Panc1 (cell line): ENCODE data around the gene SNED1. TPM values are rescaled to one million over a fixed set of nuclear protein-coding genes. Genes with fewer than 3 reads are reported as not detected.
"Not testable (repeated sequence)": the region's sequence is repeated elsewhere in the genome, so short reads cannot be mapped to it uniquely, and the experiment has no call there.

Source experiments
- ATAC-seq: fragments of 200-7000 bp; cut with Tn5 transposase; 2 replicates; pipeline ENCODE4 v1.9.1; 2020; ENCODE audit warnings: mild to moderate bottlenecking, moderate library complexity
- BruUV-seq: library from RNA; stranded (reverse); fragments of 400-500 nt; replicated peaks from 2 replicates; lab custom pipeline; 2021; lab: Mats Ljungman, UMichigan
- CTCF ChIA-PET: fragments of 300-600 bp; sonication (Branson Sonifier 250); formaldehyde crosslinking; loops from one replicate; lab custom pipeline; 2022; ENCODE audit warnings: antibody characterized with exemption; lab: Charles Lee
- POLR2A ChIA-PET: fragments of 300-600 bp; sonication (Branson Sonifier 250); formaldehyde crosslinking; loops from one replicate; lab custom pipeline; 2022; ENCODE audit warnings: antibody characterized with exemption; lab: Charles Lee
- DNase-seq: peaks from one replicate; pipeline ENCODE4 v3.0.0-alpha.2; 2010; ENCODE audit warnings: low read depth, low spot score
- H3K27ac ChIP-seq: 2 replicates; pipeline ENCODE4 v1.5.1; 2011; ENCODE audit warnings: mild to moderate bottlenecking, low read length, inconsistent platforms
- H3K27me3 ChIP-seq: fragments of 200-500 bp; sonication (Bioruptor generic); 2 replicates; pipeline ENCODE4 v1.6.0; 2014; ENCODE audit warnings: low read length, inconsistent platforms; ENCODE audit not compliant: control insufficient read depth, insufficient read depth
- H3K36me3 ChIP-seq: fragments of 200-500 bp; sonication (Bioruptor generic); 2 replicates; pipeline ENCODE4 v1.5.1; 2014; ENCODE audit warnings: inconsistent platforms, mild to moderate bottlenecking, low read length, moderate library complexity; ENCODE audit not compliant: control insufficient read depth, insufficient read depth
- H3K4me1 ChIP-seq: 2 replicates; pipeline ENCODE4 v1.5.1; 2011; ENCODE audit warnings: inconsistent platforms, mild to moderate bottlenecking, low read length, moderate library complexity; ENCODE audit not compliant: control insufficient read depth, insufficient read depth
- H3K4me3 ChIP-seq, 2 experiments: 2 replicates each; pipeline ENCODE4 v1.5.1; 2011 to 2012; ENCODE audit warnings: low read depth in 2 of 2, low read length in 2 of 2, mild to moderate bottlenecking in 2 of 2, inconsistent platforms in 1 of 2, moderate library complexity in 1 of 2
- H3K9me3 ChIP-seq: fragments of 200-500 bp; sonication (Bioruptor generic); 2 replicates; pipeline ENCODE4 v1.5.1; 2014; ENCODE audit warnings: low read depth, mild to moderate bottlenecking, inconsistent platforms, low read length, moderate library complexity; ENCODE audit not compliant: control insufficient read depth, insufficient read depth
- CTCF ChIP-seq: fragments of 450-650 bp; IDR thresholded peaks from 2 replicates; pipeline ENCODE4 v1.5.1; 2017; ENCODE audit warnings: mild to moderate bottlenecking
- POLR2AphosphoS5 ChIP-seq: IDR thresholded peaks from 2 replicates; pipeline ENCODE4 v1.6.1; 2012; ENCODE audit warnings: mild to moderate bottlenecking, low read depth, low read length, moderate library complexity
- REST ChIP-seq, 2 experiments: IDR thresholded peaks; 2 replicates each; pipeline ENCODE4 v1.6.1; 2011 to 2012; ENCODE audit warnings: low read depth in 2 of 2, control low read depth in 1 of 2, low read length in 1 of 2, mild to moderate bottlenecking in 1 of 2, moderate library complexity in 1 of 2; ENCODE audit not compliant: insufficient read depth in 1 of 2
- SIN3A ChIP-seq: IDR thresholded peaks from 2 replicates; pipeline ENCODE4 v1.6.1; 2012; ENCODE audit warnings: low read depth, mild to moderate bottlenecking, low read length, moderate library complexity, borderline replicate concordance; ENCODE audit not compliant: insufficient read depth
- TCF7L2 ChIP-seq: IDR thresholded peaks from 2 replicates; pipeline ENCODE4 v1.6.1; 2011; ENCODE audit warnings: mild to moderate bottlenecking, low read depth, low read length, inconsistent platforms
- in situ Hi-C: cut with HindIII; loops from 2 replicates; pipeline ENCODE4 v1.10.0; 2016; ENCODE audit warnings: low sequenced_read_pairs, low pct_unique_long_range_greater_than_20kb
- intact Hi-C: fragments of 100-400 bp; cut with micrococcal nuclease; formaldehyde crosslinking; loops from one replicate; pipeline ENCODE4 v1.10.0; 2022; ENCODE audit not compliant: unreplicated experiment
- total RNA-seq: library from RNA; stranded (reverse); gene quantifications from one replicate; pipeline ENCODE4 v1.2.1, GENCODE V29; 2021; ENCODE audit not compliant: unreplicated experiment

Gene SNED1
- total RNA-seq, 1 experiment from 2014 or later: 11.0 TPM

- intact Hi-C loops: no loop called here
- Histone ChIP-seq H3K4me3 (no peak overlapping the region), H3K9me3 (no peaks in the 10 kb centered on the region), H3K4me1 (no peaks in the 10 kb centered on the region), H3K27me3 (no peaks in the 10 kb centered on the region; the same call in 1 of the 2 replicates), H3K27ac (no peak overlapping the region), H3K36me3 (no peaks in the 10 kb centered on the region)
- ChIA-PET POLR2A (interaction anchor here (0.9 kb wide), 1 partner anchor 8 kb away, joined by 8 read pairs; no protein-coding TSS in a partner anchor), CTCF (interaction anchor here (0.6 kb wide), 1 partner anchor 49 kb away, joined by 5 read pairs; no protein-coding TSS in a partner anchor)
- ATAC-seq: no peak
- in situ Hi-C loops: no loop called here
- no peak for TF ChIP-seq CTCF
- no peak for TF ChIP-seq TCF7L2
- TF ChIP-seq SIN3A: no peak
- no peak for TF ChIP-seq POLR2AphosphoS5
- no peak for TF ChIP-seq REST (IDR thresholded peaks at IDR 0.05; ENCODE audit: insufficient read depth in 1 of 2, low read depth in 2 of 2, low read length in 1 of 2)
- BruUV-seq: no TSS peak
- DNase-seq: no peak
These were observed 23.4 kb upstream of the SNED1 start for GRCh38 chr2:240974771-240975572.

GRCh38 chr2:240975903-240976302, 22.5 kb upstream of the SNED1 start:
- in situ Hi-C loops, H3K36me3 ChIP-seq, intact Hi-C loops, ATAC-seq, DNase-seq, CTCF ChIA-PET, H3K27me3 ChIP-seq, H3K9me3 ChIP-seq, H3K4me1 ChIP-seq, POLR2A ChIA-PET, BruUV-seq, H3K4me3 ChIP-seq, H3K27ac ChIP-seq: not testable (repeated sequence)

- ChIA-PET CTCF (no interaction called here), POLR2A (no interaction called here)
- Histone ChIP-seq H3K27me3 (no peaks in the 10 kb centered on the region), H3K4me1 (peaks cover 6% of the 10 kb centered on the region; the same call in 1 of the 2 replicates), H3K4me3 (no peak overlapping the region), H3K27ac (no peak overlapping the region), H3K9me3 (no peaks in the 10 kb centered on the region), H3K36me3 (no peaks in the 10 kb centered on the region)
- DNase-seq (no peak), ATAC-seq (no peak)
- intact Hi-C loops: no loop called here
- BruUV-seq: no TSS peak
- in situ Hi-C loops: no loop called here
- no peak for TF ChIP-seq SIN3A
- TF ChIP-seq REST (IDR thresholded peaks at IDR 0.05; ENCODE audit: insufficient read depth in 1 of 2, low read depth in 2 of 2, low read length in 1 of 2): no peak
These were observed 17.1 kb upstream of the SNED1 start for GRCh38 chr2:240981280-240981679.
